Measurements from ENCODE around the gene LSM5. TPM values are rescaled to one million over a fixed set of nuclear protein-coding genes. Genes with fewer than 3 reads are reported as not detected.

LSM5 gene
- total RNA-seq, 4 donors from 2014 or later: 30.7 to 82.0 (median 50.0) TPM

GRCh38 chr7:32481176-32481575 lies 9.0 kb downstream of the LSM5 start:
- intact Hi-C loops (cut with DNase I; ENCODE audit: low total_unique reads): no loop called here
- Histone ChIP-seq H3K9me3 (no peaks in the 10 kb centered on the region), H3K36me3 (no peaks in the 10 kb centered on the region), H3K4me1 (no peaks in the 10 kb centered on the region), H3K4me3 (no peak overlapping the region), H3K27ac (no peak overlapping the region), H3K27me3 (no peaks in the 10 kb centered on the region)
- DNase-seq: no peak
- TF ChIP-seq CTCF (IDR thresholded peaks at IDR 0.05) (no peak), POLR2A (IDR thresholded peaks at IDR 0.05) (no peak)

GRCh38 chr7:32479574-32480200 lies 10.5 kb downstream of the LSM5 start:
- intact Hi-C loops (cut with DNase I; ENCODE audit: low total_unique reads): no loop called here
- Histone ChIP-seq H3K27me3 (no peaks in the 10 kb centered on the region), H3K9me3 (no peaks in the 10 kb centered on the region), H3K4me1 (no peaks in the 10 kb centered on the region), H3K36me3 (no peaks in the 10 kb centered on the region), H3K4me3 (no peak overlapping the region), H3K27ac (no peak overlapping the region)
- TF ChIP-seq POLR2A (IDR thresholded peaks at IDR 0.05) (no peak), CTCF (IDR thresholded peaks at IDR 0.05) (peak; percentile 17 to 35 (median 24))
- no peak for DNase-seq

- DNase-seq: no peak
- H3K4me1 ChIP-seq: no peaks in the 10 kb centered on the region
- no peaks in the 10 kb centered on the region for H3K36me3 ChIP-seq
- intact Hi-C loops (cut with DNase I; ENCODE audit: low total_unique reads): no loop called here
- H3K9me3 ChIP-seq: no peaks in the 10 kb centered on the region
- no peak overlapping the region for H3K27ac ChIP-seq
- no peak for TF ChIP-seq POLR2A (IDR thresholded peaks at IDR 0.05)
- no peak for TF ChIP-seq CTCF (IDR thresholded peaks at IDR 0.05)
- H3K4me3 ChIP-seq: no peak overlapping the region
- no peaks in the 10 kb centered on the region for H3K27me3 ChIP-seq
These were observed 12.6 kb downstream of the LSM5 start for GRCh38 chr7:32477649-32477980.

- no peak for DNase-seq
- Histone ChIP-seq H3K27me3 (no peaks in the 10 kb centered on the region), H3K4me3 (no peak overlapping the region), H3K4me1 (no peaks in the 10 kb centered on the region), H3K9me3 (no peaks in the 10 kb centered on the region), H3K27ac (no peak overlapping the region), H3K36me3 (no peaks in the 10 kb centered on the region)
- TF ChIP-seq POLR2A (IDR thresholded peaks at IDR 0.05) (no peak), CTCF (IDR thresholded peaks at IDR 0.05) (no peak)
- intact Hi-C loops (cut with DNase I; ENCODE audit: low total_unique reads): no loop called here
These were observed 13.1 kb downstream of the LSM5 start for GRCh38 chr7:32476816-32477648.

GRCh38 chr7:32474008-32474407 lies 16.2 kb downstream of the LSM5 start:
- H3K9me3 ChIP-seq: no peaks in the 10 kb centered on the region
- no peak overlapping the region for H3K4me3 ChIP-seq
- H3K36me3 ChIP-seq: no peaks in the 10 kb centered on the region
- DNase-seq: no peak
- TF ChIP-seq POLR2A (IDR thresholded peaks at IDR 0.05) (no peak), CTCF (IDR thresholded peaks at IDR 0.05) (no peak)
- intact Hi-C loops (cut with DNase I; ENCODE audit: low total_unique reads): no loop called here
- H3K27me3 ChIP-seq: no peaks in the 10 kb centered on the region
- no peaks in the 10 kb centered on the region for H3K4me1 ChIP-seq
- H3K27ac ChIP-seq: no peak overlapping the region

All from uterus (tissue), 4 donors.